ENCODE measurements around the gene CEMIP2. TPM values are rescaled to one million over a fixed set of nuclear protein-coding genes. Genes with fewer than 3 reads are reported as not detected.

Gene CEMIP2
- total and polyA plus RNA-seq, 2 of the 13 experiments (the other 11 are each of a cell fraction or from before 2014, with no cell fraction given), result 94.3 to 128 TPM

DNA sequence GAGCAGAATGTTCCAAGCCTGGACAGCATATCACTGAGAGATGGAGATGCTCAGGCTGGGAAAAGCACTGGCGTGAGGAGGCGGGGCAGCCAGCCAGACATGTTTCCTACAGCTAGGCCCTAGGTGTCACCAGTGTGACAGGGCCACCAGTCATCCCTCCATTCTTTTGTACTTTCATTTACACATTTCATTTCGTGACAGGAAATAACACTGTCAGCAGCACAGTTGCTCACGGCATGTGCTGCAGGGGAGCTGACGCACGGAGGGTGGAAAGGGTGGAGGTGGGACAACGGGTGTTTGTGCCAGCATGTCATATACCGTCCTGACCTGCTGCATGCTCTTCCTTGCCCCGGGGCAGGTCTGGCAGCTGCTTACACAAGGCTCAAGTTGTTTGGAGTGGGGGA, 14.8 kb upstream of the CEMIP2 start (continued):
- TF ChIP-seq KLF13 (CRISPR knock-in tag; IDR thresholded peaks at IDR 0.05), result no peak
- 0 out of 2 replicates have a peak, but pooled peaks have one; percentile 25 for TF ChIP-seq ZNF331 (CRISPR knock-in tag; IDR thresholded peaks at IDR 0.05)
- no peak for TF ChIP-seq RFX5 (IDR thresholded peaks at IDR 0.05; ENCODE audit: low read depth, low read length)
- no peak for TF ChIP-seq ARNTL (CRISPR knock-in tag; IDR thresholded peaks at IDR 0.05)
- TF ChIP-seq MAF1 (CRISPR knock-in tag; IDR thresholded peaks at IDR 0.05; ENCODE audit: borderline replicate concordance), result no peak
- TF ChIP-seq, protein P1, sequence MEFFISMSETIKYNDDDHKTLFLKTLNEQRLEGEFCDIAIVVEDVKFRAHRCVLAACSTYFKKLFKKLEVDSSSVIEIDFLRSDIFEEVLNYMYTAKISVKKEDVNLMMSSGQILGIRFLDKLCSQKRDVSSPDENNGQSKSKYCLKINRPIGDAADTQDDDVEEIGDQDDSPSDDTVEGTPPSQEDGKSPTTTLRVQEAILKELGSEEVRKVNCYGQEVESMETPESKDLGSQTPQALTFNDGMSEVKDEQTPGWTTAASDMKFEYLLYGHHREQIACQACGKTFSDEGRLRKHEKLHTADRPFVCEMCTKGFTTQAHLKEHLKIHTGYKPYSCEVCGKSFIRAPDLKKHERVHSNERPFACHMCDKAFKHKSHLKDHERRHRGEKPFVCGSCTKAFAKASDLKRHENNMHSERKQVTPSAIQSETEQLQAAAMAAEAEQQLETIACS (CRISPR knock-in tag; IDR thresholded peaks at IDR 0.05), result no peak
- no peak for TF ChIP-seq PHF5A (CRISPR knock-in tag; IDR thresholded peaks at IDR 0.05; ENCODE audit: low read depth, unreplicated experiment)
- no peak for TF ChIP-seq ZNF576 (CRISPR knock-in tag; IDR thresholded peaks at IDR 0.05)
- no peak for TF ChIP-seq TAF15 (IDR thresholded peaks at IDR 0.05; ENCODE audit: low read depth, low read length, poor library complexity, severe bottlenecking)
- no peak for TF ChIP-seq TAF1 (CRISPR knock-in tag; IDR thresholded peaks at IDR 0.05)
- no peak for TF ChIP-seq RXRA (CRISPR knock-in tag; IDR thresholded peaks at IDR 0.05)
- TF ChIP-seq, protein P2, sequence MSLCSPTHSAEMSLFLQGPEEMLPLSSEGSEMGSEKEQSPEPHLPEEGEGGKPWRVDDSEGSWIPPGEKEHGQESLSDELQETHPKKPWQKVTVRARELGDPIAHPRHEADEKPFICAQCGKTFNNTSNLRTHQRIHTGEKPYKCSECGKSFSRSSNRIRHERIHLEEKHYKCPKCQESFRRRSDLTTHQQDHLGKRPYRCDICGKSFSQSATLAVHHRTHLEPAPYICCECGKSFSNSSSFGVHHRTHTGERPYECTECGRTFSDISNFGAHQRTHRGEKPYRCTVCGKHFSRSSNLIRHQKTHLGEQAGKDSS (CRISPR knock-in tag; IDR thresholded peaks at IDR 0.05; ENCODE audit: borderline replicate concordance, low read depth), result no peak
- 0 out of 2 replicates have a peak, but pooled peaks have one; percentile 24 for TF ChIP-seq MED1 (CRISPR knock-in tag; IDR thresholded peaks at IDR 0.05)
- TF ChIP-seq ZNF136 (CRISPR knock-in tag; IDR thresholded peaks at IDR 0.05; ENCODE audit: low read depth), result no peak
- TF ChIP-seq ZBTB42 (CRISPR knock-in tag; IDR thresholded peaks at IDR 0.05), result no peak
- TF ChIP-seq BCLAF1 (IDR thresholded peaks at IDR 0.05), result no peak
- TF ChIP-seq MYC (CRISPR knock-in tag; IDR thresholded peaks at IDR 0.05; ENCODE audit: borderline replicate concordance), result peak; percentile 53; the same call in 1 of the 2 replicates
- no peak for TF ChIP-seq ZC3H13 (CRISPR knock-in tag; IDR thresholded peaks at IDR 0.05)
- TF ChIP-seq THAP9 (CRISPR knock-in tag; IDR thresholded peaks at IDR 0.05; ENCODE audit: borderline replicate concordance), result peak; percentile 24; the same call in 1 of the 2 replicates
- TF ChIP-seq HOXA5 (CRISPR knock-in tag; IDR thresholded peaks at IDR 0.05), result no peak
- TF ChIP-seq MATR3 (CRISPR knock-in tag; IDR thresholded peaks at IDR 0.05), result no peak
- TF ChIP-seq ETV6 (CRISPR knock-in tag; conservative IDR thresholded peaks at IDR 0.05), result no peak
- no peak for TF ChIP-seq ZNF264 (CRISPR knock-in tag; IDR thresholded peaks at IDR 0.05)
- TF ChIP-seq MTA1 (CRISPR knock-in tag; IDR thresholded peaks at IDR 0.05; ENCODE audit: borderline replicate concordance), result peak; percentile 19; the same call in 1 of the 2 replicates
- no peak for TF ChIP-seq ZNF3 (CRISPR knock-in tag; IDR thresholded peaks at IDR 0.05)
